Gastrocnemius medialis (tissue), 4 donors: ENCODE results near the gene CLMP. TPM values are rescaled to one million over a fixed set of nuclear protein-coding genes. Genes with fewer than 3 reads are reported as not detected.

Experiments
- ATAC-seq, 2 donors: fragments of 150-250 bp; one replicate each; pipeline ENCODE4 v1.9.1; 2016
- DNase-seq, 2 donors: peaks; one replicate each; pipeline ENCODE4 v3.0.0-alpha.2; 2019
- H3K27ac ChIP-seq, 4 donors: fragments of 200-600 bp; sonication (generic); 1 replicate in 1 of 4; 2 replicates in 3 of 4; pipeline ENCODE4 v1.5.1; 2016 to 2018; ENCODE audit warnings: mild to moderate bottlenecking in 2 of 4, moderate library complexity in 1 of 4
- H3K27me3 ChIP-seq, 3 donors: fragments of 200-600 bp; sonication (generic) in 2 of 3; 1 replicate in 1 of 3; 2 replicates in 2 of 3; pipeline versions ENCODE4 v1.5.1 to v1.6.0; 2016 to 2019; ENCODE audit warnings: mild to moderate bottlenecking in 1 of 3, moderate library complexity in 1 of 3
- H3K36me3 ChIP-seq, 2 donors: fragments of 200-600 bp; sonication (generic) in 1 of 2; one replicate each; pipeline ENCODE4 v1.5.1; 2017 to 2018
- H3K4me1 ChIP-seq, 2 donors: fragments of 200-600 bp; sonication (generic) in 1 of 2; one replicate each; pipeline ENCODE4 v1.5.1; 2016 to 2017; ENCODE audit warnings: mild to moderate bottlenecking in 2 of 2
- H3K4me3 ChIP-seq, 4 donors: fragments of 200-600 bp; sonication (generic) in 3 of 4; 1 replicate in 1 of 4; 2 replicates in 3 of 4; pipeline ENCODE4 v1.5.1; 2016 to 2019; ENCODE audit warnings: mild to moderate bottlenecking in 2 of 4
- H3K9me3 ChIP-seq, 3 donors: fragments of 200-600 bp; sonication (generic) in 2 of 3; 1 replicate in 1 of 3; 2 replicates in 2 of 3; pipeline ENCODE4 v1.5.1; 2016 to 2019
- CTCF ChIP-seq, 5 experiments: fragments of 450-650 bp in 3 of 5; fragments of 200-600 bp in 2 of 5; sonication (generic) in 2 of 5; IDR thresholded peaks in 4 of 5; conservative IDR thresholded peaks in 1 of 5; 1 replicate in 4 of 5; 2 replicates in 1 of 5; pipeline ENCODE4 v1.5.1; 2016 to 2019; ENCODE audit warnings: antibody characterized with exemption in 5 of 5, mild to moderate bottlenecking in 3 of 5, moderate library complexity in 3 of 5
- POLR2A ChIP-seq, 2 donors: fragments of 450-650 bp; IDR thresholded peaks; one replicate each; pipeline ENCODE4 v1.6.1; 2017; ENCODE audit warnings: antibody characterized with exemption in 2 of 2, mild to moderate bottlenecking in 2 of 2, moderate library complexity in 2 of 2
- in situ Hi-C, 4 donors: fragments of 200-750 bp; cut with MboI; loops; one replicate each; pipeline versions ENCODE4 v1.15.0 to v1.8.0; 2017; ENCODE audit warnings: low sequenced_read_pairs in 4 of 4
- intact Hi-C: fragments of 100-400 bp; cut with DNase I; formaldehyde crosslinking; loops from one replicate; pipeline ENCODE4 v1.15.1; 2023; ENCODE audit warnings: low total_unique reads
- total RNA-seq, 4 donors: library from RNA; depleted of rRNA; stranded (reverse); fragments of >200 nt; gene quantifications; one replicate each; pipeline versions ENCODE4 v1.1.0 to v1.2.3, GENCODE V29; 2016

CLMP gene
- total RNA-seq, 4 donors from 2014 or later, result 2.3 to 12.5 (median 4.4) TPM

- no peaks in the 10 kb centered on the region for H3K36me3 ChIP-seq
- H3K27ac ChIP-seq, result no peak overlapping the region
- peaks cover 0 to 9% of the 10 kb centered on the region in 2 donors for H3K4me1 ChIP-seq
- TF ChIP-seq POLR2A (IDR thresholded peaks at IDR 0.05), result no peak
- TF ChIP-seq CTCF (IDR thresholded peaks at IDR 0.05 in 4 of 5, conservative IDR thresholded peaks at IDR 0.05 in 1 of 5), result no peak
- DNase-seq (no peak), ATAC-seq (no peak)
- no peaks in the 10 kb centered on the region for H3K9me3 ChIP-seq
- H3K27me3 ChIP-seq, result no peaks in the 10 kb centered on the region
- intact Hi-C loops (loop anchor here (5.0 kb wide), 1 partner anchor 152 kb away; no protein-coding TSS in a partner anchor), in situ Hi-C loops (loop anchor here (5.0 kb wide), 1 partner anchor 137 kb away; no protein-coding TSS in a partner anchor)
- H3K4me3 ChIP-seq, result no peak overlapping the region
Observed at GRCh38 chr11:123110397-123110796, 84.7 kb downstream of the CLMP start.

- ATAC-seq (no peak), DNase-seq (no peak)
- in situ Hi-C loops, result no loop called here
- Histone ChIP-seq H3K27ac (no peak overlapping the region), H3K36me3 (no peaks in the 10 kb centered on the region), H3K27me3 (no peaks in the 10 kb centered on the region), H3K4me3 (no peak overlapping the region), H3K9me3 (no peaks in the 10 kb centered on the region), H3K4me1 (peaks cover 8 to 13% of the 10 kb centered on the region in 2 donors)
- intact Hi-C loops, result no loop called here
- TF ChIP-seq CTCF (IDR thresholded peaks at IDR 0.05 in 4 of 5, conservative IDR thresholded peaks at IDR 0.05 in 1 of 5) (no peak), POLR2A (IDR thresholded peaks at IDR 0.05) (no peak)
Observed at GRCh38 chr11:123107945-123108495, 87.0 kb downstream of the CLMP start.

GRCh38 chr11:123104697-123105096 is 90.4 kb downstream of the CLMP start:
- no peak for ATAC-seq
- Histone ChIP-seq H3K4me3 (no peak overlapping the region), H3K27me3 (no peaks in the 10 kb centered on the region), H3K36me3 (no peaks in the 10 kb centered on the region), H3K27ac (no peak overlapping the region), H3K9me3 (no peaks in the 10 kb centered on the region), H3K4me1 (peaks cover 14 to 16% of the 10 kb centered on the region in 2 donors)
- DNase-seq, result no peak
- in situ Hi-C loops, result no loop called here
- TF ChIP-seq POLR2A (IDR thresholded peaks at IDR 0.05) (no peak), CTCF (IDR thresholded peaks at IDR 0.05 in 4 of 5, conservative IDR thresholded peaks at IDR 0.05 in 1 of 5) (no peak)
- intact Hi-C loops, result no loop called here

- in situ Hi-C loops, result no loop called here
- intact Hi-C loops, result loop anchor here (2.0 kb wide), 1 partner anchor 143 kb away; no protein-coding TSS in a partner anchor
- H3K4me1 ChIP-seq, result peaks cover 14 to 16% of the 10 kb centered on the region in 2 donors
- ATAC-seq (peak; percentile 64 to 65), DNase-seq (peak; percentile 33 to 48)
- H3K36me3 ChIP-seq, result no peaks in the 10 kb centered on the region
- no peaks in the 10 kb centered on the region for H3K9me3 ChIP-seq
- no peak overlapping the region for H3K4me3 ChIP-seq
- H3K27me3 ChIP-seq, result no peaks in the 10 kb centered on the region
- TF ChIP-seq CTCF (IDR thresholded peaks at IDR 0.05 in 4 of 5, conservative IDR thresholded peaks at IDR 0.05 in 1 of 5) (peak in 4 of 5 experiments; percentile 42 to 68 (median 51)), POLR2A (IDR thresholded peaks at IDR 0.05) (no peak)
- H3K27ac ChIP-seq, result peak overlapping the region in 2 of 4 donors; percentile 34 to 48
Observed at GRCh38 chr11:123103326-123103980, 91.6 kb downstream of the CLMP start.
